Tibial nerve (tissue), 4 donors: ENCODE measurements around the gene COCH. TPM values are rescaled to one million over a fixed set of nuclear protein-coding genes. Genes with fewer than 3 reads are reported as not detected.

Experiments
- total RNA-seq, 4 donors: library from RNA; depleted of rRNA; stranded (reverse); fragments of >200 nt; gene quantifications; one replicate each; pipeline ENCODE4 v1.1.0, GENCODE V29; 2016

The COCH gene
- total RNA-seq, 4 donors from 2014 or later = 3.6 to 10.3 (median 5.4) TPM

Other genes with a start within 250 kb of the COCH start
- gene AP4S1, start 151.1 kb downstream of the COCH start, total RNA-seq = 10 to 100 TPM in 2 of 4 donors, 1 to 10 TPM in 2; 7.2 to 36.1 (median 16.3) TPM
- gene STRN3, start 151.8 kb downstream of the COCH start, total RNA-seq = 10 to 100 TPM; 33.5 to 68.8 (median 57.0) TPM